Ishikawa (cell line): Measurements from ENCODE around the gene FCF1.

Experiments
- CEBPB ChIP-seq: IDR thresholded peaks from 2 replicates; pipeline ENCODE4 v1.6.1; 2012
- CREB1 ChIP-seq: IDR thresholded peaks from 2 replicates; pipeline ENCODE4 v1.6.1; 2012; ENCODE audit warnings: low read depth
- EGR1 ChIP-seq: IDR thresholded peaks from 2 replicates; pipeline ENCODE4 v1.6.1; 2012
- EP300 ChIP-seq: IDR thresholded peaks from 2 replicates; pipeline ENCODE4 v1.6.1; 2012; ENCODE audit warnings: borderline replicate concordance
- FOXM1 ChIP-seq: IDR thresholded peaks from 2 replicates; pipeline ENCODE4 v1.6.1; 2012; ENCODE audit warnings: low read depth, borderline replicate concordance
- NFIC ChIP-seq: IDR thresholded peaks from 2 replicates; pipeline ENCODE4 v1.6.1; 2012
- RAD21 ChIP-seq: IDR thresholded peaks from 2 replicates; pipeline ENCODE4 v1.6.1; 2012; ENCODE audit warnings: low read depth
- TAF1 ChIP-seq: IDR thresholded peaks from 2 replicates; pipeline ENCODE4 v1.6.1; 2012; ENCODE audit warnings: low read depth, mild to moderate bottlenecking
- TCF12 ChIP-seq: IDR thresholded peaks from 2 replicates; pipeline ENCODE4 v1.6.1; 2012; ENCODE audit warnings: low read depth
- TEAD4 ChIP-seq: IDR thresholded peaks from 2 replicates; pipeline ENCODE4 v1.6.1; 2012
- YY1 ChIP-seq: IDR thresholded peaks from 2 replicates; pipeline ENCODE4 v1.6.1; 2012; ENCODE audit warnings: low read depth
- ZBTB7A ChIP-seq: IDR thresholded peaks from 2 replicates; pipeline ENCODE4 v1.6.1; 2012; ENCODE audit warnings: low read depth
- TF ChIP-seq, protein P1 (sequence below): IDR thresholded peaks from 2 replicates; pipeline ENCODE4 v1.6.1; 2012
- TF ChIP-seq, protein P2 (sequence below): IDR thresholded peaks from 2 replicates; pipeline ENCODE4 v1.6.1; 2012
- TF ChIP-seq, protein P3 (sequence below): IDR thresholded peaks from 2 replicates; pipeline ENCODE4 v1.6.1; 2012; ENCODE audit warnings: low read depth, mild to moderate bottlenecking

FCF1 gene

DNA sequence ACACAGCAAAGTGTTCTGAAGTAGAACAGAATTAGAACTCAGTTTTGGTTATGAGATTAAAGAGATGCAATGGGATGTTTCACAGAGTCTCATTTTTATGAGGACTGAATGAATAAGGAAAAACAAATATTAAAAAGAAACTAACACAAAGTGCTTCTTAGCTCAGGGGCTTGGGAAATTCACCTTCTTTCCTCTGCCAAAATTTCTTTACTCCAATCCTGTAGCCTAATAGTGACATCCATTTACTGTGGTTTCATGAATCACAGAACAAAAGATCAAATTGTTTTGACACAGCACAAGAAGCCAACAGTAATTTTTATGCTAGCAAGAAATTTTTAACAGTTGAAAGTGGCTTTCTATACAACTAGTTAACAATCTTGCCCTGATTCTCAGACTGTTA, 37.7 kb upstream of the FCF1 start:
- TF ChIP-seq, protein P1, sequence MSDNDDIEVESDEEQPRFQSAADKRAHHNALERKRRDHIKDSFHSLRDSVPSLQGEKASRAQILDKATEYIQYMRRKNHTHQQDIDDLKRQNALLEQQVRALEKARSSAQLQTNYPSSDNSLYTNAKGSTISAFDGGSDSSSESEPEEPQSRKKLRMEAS = no peak
- TF ChIP-seq CEBPB (no peak), TCF12 (no peak), RAD21 (no peak), TAF1 (no peak), NFIC (no peak), ZBTB7A (no peak), EP300 (no peak), YY1 (no peak), EGR1 (no peak), TEAD4 (no peak), CREB1 (no peak)
- TF ChIP-seq, protein P2, sequence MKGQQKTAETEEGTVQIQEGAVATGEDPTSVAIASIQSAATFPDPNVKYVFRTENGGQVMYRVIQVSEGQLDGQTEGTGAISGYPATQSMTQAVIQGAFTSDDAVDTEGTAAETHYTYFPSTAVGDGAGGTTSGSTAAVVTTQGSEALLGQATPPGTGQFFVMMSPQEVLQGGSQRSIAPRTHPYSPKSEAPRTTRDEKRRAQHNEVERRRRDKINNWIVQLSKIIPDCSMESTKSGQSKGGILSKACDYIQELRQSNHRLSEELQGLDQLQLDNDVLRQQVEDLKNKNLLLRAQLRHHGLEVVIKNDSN = no peak
- TF ChIP-seq, protein P3, sequence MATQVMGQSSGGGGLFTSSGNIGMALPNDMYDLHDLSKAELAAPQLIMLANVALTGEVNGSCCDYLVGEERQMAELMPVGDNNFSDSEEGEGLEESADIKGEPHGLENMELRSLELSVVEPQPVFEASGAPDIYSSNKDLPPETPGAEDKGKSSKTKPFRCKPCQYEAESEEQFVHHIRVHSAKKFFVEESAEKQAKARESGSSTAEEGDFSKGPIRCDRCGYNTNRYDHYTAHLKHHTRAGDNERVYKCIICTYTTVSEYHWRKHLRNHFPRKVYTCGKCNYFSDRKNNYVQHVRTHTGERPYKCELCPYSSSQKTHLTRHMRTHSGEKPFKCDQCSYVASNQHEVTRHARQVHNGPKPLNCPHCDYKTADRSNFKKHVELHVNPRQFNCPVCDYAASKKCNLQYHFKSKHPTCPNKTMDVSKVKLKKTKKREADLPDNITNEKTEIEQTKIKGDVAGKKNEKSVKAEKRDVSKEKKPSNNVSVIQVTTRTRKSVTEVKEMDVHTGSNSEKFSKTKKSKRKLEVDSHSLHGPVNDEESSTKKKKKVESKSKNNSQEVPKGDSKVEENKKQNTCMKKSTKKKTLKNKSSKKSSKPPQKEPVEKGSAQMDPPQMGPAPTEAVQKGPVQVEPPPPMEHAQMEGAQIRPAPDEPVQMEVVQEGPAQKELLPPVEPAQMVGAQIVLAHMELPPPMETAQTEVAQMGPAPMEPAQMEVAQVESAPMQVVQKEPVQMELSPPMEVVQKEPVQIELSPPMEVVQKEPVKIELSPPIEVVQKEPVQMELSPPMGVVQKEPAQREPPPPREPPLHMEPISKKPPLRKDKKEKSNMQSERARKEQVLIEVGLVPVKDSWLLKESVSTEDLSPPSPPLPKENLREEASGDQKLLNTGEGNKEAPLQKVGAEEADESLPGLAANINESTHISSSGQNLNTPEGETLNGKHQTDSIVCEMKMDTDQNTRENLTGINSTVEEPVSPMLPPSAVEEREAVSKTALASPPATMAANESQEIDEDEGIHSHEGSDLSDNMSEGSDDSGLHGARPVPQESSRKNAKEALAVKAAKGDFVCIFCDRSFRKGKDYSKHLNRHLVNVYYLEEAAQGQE = no peak

DNA sequence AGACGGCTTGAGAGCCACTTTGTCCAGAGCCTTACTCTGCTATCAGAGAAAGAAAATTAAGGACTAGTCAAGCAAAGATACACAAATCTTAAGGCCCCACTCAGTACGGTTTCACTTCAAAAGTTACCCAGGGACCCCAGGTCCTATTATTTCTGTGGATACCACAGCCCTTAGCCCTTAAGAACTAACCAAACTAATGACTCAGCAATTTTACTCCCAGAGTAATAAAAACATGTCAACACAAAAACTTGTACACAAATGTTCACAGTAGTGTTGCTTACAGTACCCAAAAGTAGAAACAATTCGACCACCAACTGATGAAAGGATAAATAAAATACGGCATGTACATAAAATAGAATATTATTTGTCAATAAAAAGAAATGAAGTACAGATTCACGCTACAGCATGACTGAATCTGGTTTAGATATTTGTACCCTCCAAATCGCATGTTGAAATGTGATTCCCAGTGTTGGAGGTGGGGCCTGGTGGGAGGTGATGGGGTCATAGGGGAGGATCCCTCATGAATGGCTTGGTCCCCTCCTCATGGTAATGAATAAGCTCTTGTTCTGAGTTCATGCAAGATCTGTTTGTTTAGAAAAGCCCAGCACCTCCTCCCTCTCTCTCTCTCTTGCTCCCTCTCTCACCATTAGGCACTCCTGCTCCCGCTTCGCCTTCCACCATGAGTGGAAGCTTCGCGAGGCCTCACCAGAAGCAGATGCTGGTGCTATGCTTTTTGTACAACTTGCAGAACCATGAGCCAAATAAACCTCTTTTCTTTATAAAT, 30.6 kb upstream of the FCF1 start:
- TF ChIP-seq, protein P2 = no peak
- no peak for TF ChIP-seq CEBPB
- TF ChIP-seq TAF1 = no peak
- no peak for TF ChIP-seq ZBTB7A
- TF ChIP-seq, protein P3 = no peak
- TF ChIP-seq RAD21 = no peak

DNA sequence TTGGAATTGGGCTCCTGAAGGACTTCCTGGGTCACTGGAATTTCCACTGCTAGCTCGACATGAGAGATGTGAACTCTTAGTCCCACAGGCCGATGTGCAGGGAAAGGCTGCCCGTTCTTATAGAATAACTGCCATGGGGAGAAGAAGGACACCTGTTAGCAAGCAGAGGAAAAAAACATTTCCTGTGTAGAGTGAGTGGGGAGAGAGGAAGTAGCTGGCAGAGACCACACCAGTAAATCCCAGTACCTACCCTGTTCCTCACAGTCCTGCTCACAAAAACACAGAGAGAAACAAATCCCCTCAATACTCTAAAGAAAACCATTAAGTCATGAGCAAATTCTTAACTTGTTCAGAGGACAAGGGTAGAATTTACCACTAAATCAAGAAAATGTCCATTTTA, 29.5 kb upstream of the FCF1 start:
- TF ChIP-seq TAF1 (no peak), CEBPB (no peak), CREB1 (no peak), YY1 (no peak), NFIC (no peak), RAD21 (no peak), TCF12 (no peak), TEAD4 (no peak), ZBTB7A (no peak)
- TF ChIP-seq, protein P3 = no peak
- TF ChIP-seq, protein P1 = no peak
- TF ChIP-seq, protein P2 = no peak

DNA sequence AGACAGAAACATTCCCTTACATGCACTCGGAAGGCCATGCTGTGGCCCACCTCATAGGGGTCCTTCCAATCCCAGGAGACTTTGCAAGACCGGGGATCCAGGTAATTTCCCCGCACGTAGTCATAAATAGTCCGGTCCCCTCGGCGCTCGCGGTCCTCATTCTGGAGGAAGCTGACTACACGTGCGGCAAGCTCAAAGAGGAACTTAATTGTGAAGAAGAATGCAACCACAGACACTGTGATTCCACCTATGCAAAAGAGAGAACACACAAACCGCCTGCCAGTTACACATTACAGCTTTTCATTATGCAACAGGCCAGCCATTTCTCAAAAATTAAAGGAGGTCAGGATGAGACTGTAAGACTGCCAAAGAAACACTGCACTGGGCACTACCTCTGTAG, 28.5 kb upstream of the FCF1 start:
- TF ChIP-seq TEAD4 (no peak), CEBPB (no peak), ZBTB7A (no peak), TCF12 (no peak), CREB1 (no peak)

DNA sequence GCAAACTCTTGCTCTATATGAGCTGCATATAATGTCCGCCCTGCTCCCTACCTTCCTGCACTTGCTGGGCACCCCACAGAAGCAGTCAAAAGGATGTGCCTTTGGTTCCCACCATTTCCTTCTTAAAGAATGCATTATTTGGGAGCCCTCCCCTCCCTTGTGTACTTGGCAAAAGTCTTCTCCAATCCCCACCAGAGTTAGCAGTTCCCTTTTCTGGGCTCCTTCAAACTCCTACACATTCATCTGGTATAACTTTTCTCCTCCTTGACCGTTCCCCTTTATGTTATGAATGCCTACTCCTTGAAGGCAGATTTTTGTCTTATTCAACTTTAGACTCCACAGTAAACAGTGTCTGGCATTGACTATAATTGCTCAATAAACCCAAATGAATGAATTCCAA, 27.9 kb upstream of the FCF1 start:
- TF ChIP-seq TAF1 (no peak), TCF12 (no peak), EGR1 (no peak), EP300 (no peak), RAD21 (no peak), CEBPB (no peak), CREB1 (no peak), NFIC (no peak), ZBTB7A (no peak), FOXM1 (no peak), YY1 (no peak), TEAD4 (no peak)
- TF ChIP-seq, protein P2 = no peak
- TF ChIP-seq, protein P1 = no peak
- TF ChIP-seq, protein P3 = no peak
